Heart left ventricle (tissue), 16 donors: ENCODE data around the gene DAAM2. TPM values are rescaled to one million over a fixed set of nuclear protein-coding genes. Genes with fewer than 3 reads are reported as not detected.

Source experiments
- ATAC-seq, 4 donors: fragments of 200-7000 bp; cut with Tn5 transposase; one replicate each; pipeline ENCODE4 v1.9.1; 2020 to 2022; ENCODE audit warnings: moderate library complexity in 4 of 4, mild to moderate bottlenecking in 3 of 4, moderate number of reproducible peaks in 1 of 4
- DNase-seq, 5 donors: peaks; one replicate each; pipeline ENCODE4 v3.0.0-alpha.2; 2020
- H3K27ac ChIP-seq, 12 donors: fragments of 200-600 bp; sonication (generic) in 4 of 12; one replicate each; pipeline versions ENCODE4 v1.5.0 to v1.8.0; 2016 to 2022; ENCODE audit warnings: mild to moderate bottlenecking in 2 of 12
- H3K27me3 ChIP-seq, 9 donors: fragments of 200-600 bp; sonication (generic) in 2 of 9; one replicate each; pipeline versions ENCODE4 v1.5.1 to v1.8.0; 2016 to 2022; ENCODE audit warnings: mild to moderate bottlenecking in 3 of 9
- H3K36me3 ChIP-seq, 9 donors: fragments of 200-600 bp; sonication (generic) in 2 of 9; one replicate each; pipeline versions ENCODE4 v1.5.0 to v1.8.0; 2018 to 2022; ENCODE audit warnings: mild to moderate bottlenecking in 2 of 9
- H3K4me1 ChIP-seq, 12 donors: fragments of 200-600 bp; sonication (generic) in 4 of 12; one replicate each; pipeline versions ENCODE4 v1.5.0 to v1.8.0; 2016 to 2022; ENCODE audit warnings: mild to moderate bottlenecking in 3 of 12
- H3K4me3 ChIP-seq, 12 donors: fragments of 200-600 bp; sonication (generic) in 4 of 12; one replicate each; pipeline versions ENCODE4 v1.5.0 to v1.8.0; 2017 to 2022; ENCODE audit warnings: mild to moderate bottlenecking in 9 of 12, moderate library complexity in 4 of 12
- H3K9me3 ChIP-seq, 12 donors: fragments of 200-600 bp; sonication (generic) in 4 of 12; one replicate each; pipeline versions ENCODE4 v1.5.0 to v1.8.0; 2016 to 2022; ENCODE audit warnings: mild to moderate bottlenecking in 1 of 12
- CTCF ChIP-seq, 12 donors: fragments of 200-600 bp; sonication (generic) in 4 of 12; IDR thresholded peaks; one replicate each; pipeline versions ENCODE4 v1.5.0 to v1.8.0; 2018 to 2022; ENCODE audit warnings: antibody characterized with exemption in 12 of 12, mild to moderate bottlenecking in 5 of 12
- POLR2A ChIP-seq, 2 donors: fragments of 450-650 bp; IDR thresholded peaks; one replicate each; pipeline ENCODE4 v1.6.1; 2017; ENCODE audit warnings: antibody characterized with exemption in 2 of 2, mild to moderate bottlenecking in 2 of 2, moderate library complexity in 2 of 2
- WGBS, 4 donors: extraction: QIAGEN DNeasy Blood & Tissue Kit in 2 of 4; methylation state at CpG; one replicate each; pipeline versions ENCODE4 v1.1.5 to v1.1.7; 2013 to 2018; 5-methylcytosine and 5-hydroxymethylcytosine counted together
- intact Hi-C, 10 donors: fragments of 100-400 bp; cut with DNase I; formaldehyde crosslinking; loops; one replicate each; pipeline versions ENCODE4 v1.11.1 to v1.14.2; 2022
- polyA plus RNA-seq, 2 donors: library from polyadenylated mRNA; stranded (reverse); fragments of 200-250 nt; gene quantifications; one replicate each; pipeline ENCODE4 v1.2.3, GENCODE V29; 2013
- total RNA-seq, 9 donors: library from RNA; depleted of rRNA in 2 of 9; stranded (reverse); fragments of >200 nt in 2 of 9; fragmentation: NEBNext Ultra II Directional in 3 of 9; extraction: Animal tissue kit (Norgen Biotek cat#: 25700) in 3 of 9; gene quantifications; one replicate each; pipeline versions ENCODE4 v1.1.0 to v1.2.4, GENCODE V29; 2016 to 2023
- donor health status: ischemic (EF 13 %, LVEDD 7.1; RV severe dilation, severe dysfunction).
- donor health status: healthy with polysubstance abuse.
- donor health status: DM: no; HTN: yes; CAD: no.
- donor health status: DM: no; HTN: no; CAD: no.
- donor health status: ischemic (EF 25% LVEDD 6.9; RV normal size, moderate dysfunction).
- donor health status: ischemic (EF 25% LVEDD 5.7; RV mildly dilated, moderate dysfunction).
- donor health status: healthy.
- donor health status: DM: yes; HTN: yes; CAD: no.
- donor health status: ischemic (EF 35%, LVEDD 5.7; RV mildly dilated, moderate dysfunction).
- donor health status: nonischemic (EF 11% LVEDD 7.7; RV severe dilation, severe dysfunction).
- donor health status: DM: yes; HTN: yes; CAD: no.
- donor health status: PGD.
- donor health status: ischemic (EF 29% LVEDD 5.4; RV normal size, mild dysfunction).
- donor health status: nonischemic (EF 23%, LVEDD 6.1; RV moderate dilation, normal function).

Gene DAAM2
- total and polyA plus RNA-seq, 11 donors: 6.4 to 20.9 (median 13.6) TPM

GRCh38 chr6:39927159-39927558, 135.0 kb downstream of the DAAM2 start:
- intact Hi-C loops: no loop called here
- Histone ChIP-seq H3K27ac (peak overlapping the region in 4 of 12 donors; percentile 6 to 42 (median 22)), H3K27me3 (no peaks in the 10 kb centered on the region), H3K9me3 (no peaks in the 10 kb centered on the region), H3K4me1 (peaks cover 0 to 61% (median 39%) of the 10 kb centered on the region in 12 donors), H3K36me3 (peaks cover 0 to 47% (median 39%) of the 10 kb centered on the region in 9 donors), H3K4me3 (no peak overlapping the region)
- no peak for TF ChIP-seq CTCF (IDR thresholded peaks at IDR 0.05)
- TF ChIP-seq POLR2A (IDR thresholded peaks at IDR 0.05): no peak
- WGBS, 4 donors: 72 to 89% (median 79%) methylated on average over 11 of the region's 11 CpGs
- ATAC-seq (no peak), DNase-seq (no peak)

- ATAC-seq (no peak), DNase-seq (no peak)
- H3K27ac ChIP-seq: peak overlapping the region in 2 of 12 donors; percentile 15 to 46
- H3K27me3 ChIP-seq: no peaks in the 10 kb centered on the region
- WGBS, 4 donors: 55 to 66% (median 61%) methylated on average over 9 of the region's 9 CpGs
- peaks cover 0 to 28% (median 20%) of the 10 kb centered on the region in 9 donors for H3K36me3 ChIP-seq
- peak overlapping the region in 1 of 12 donors; percentile 6 for H3K4me3 ChIP-seq
- H3K4me1 ChIP-seq: peaks cover 0 to 69% (median 34%) of the 10 kb centered on the region in 12 donors
- intact Hi-C loops: no loop called here
- no peaks in the 10 kb centered on the region for H3K9me3 ChIP-seq
- no peak for TF ChIP-seq POLR2A (IDR thresholded peaks at IDR 0.05)
These were observed 137.0 kb downstream of the DAAM2 start for GRCh38 chr6:39929039-39929732.

GRCh38 chr6:39929733-39930461, 137.7 kb downstream of the DAAM2 start:
- Histone ChIP-seq H3K27me3 (no peaks in the 10 kb centered on the region), H3K36me3 (peaks cover 0 to 21% (median 13%) of the 10 kb centered on the region in 9 donors), H3K9me3 (no peaks in the 10 kb centered on the region), H3K27ac (peak overlapping the region in 9 of 12 donors; percentile 0 to 46 (median 22)), H3K4me3 (peak overlapping the region in 5 of 12 donors; percentile 3 to 91 (median 10)), H3K4me1 (peaks cover 0 to 69% (median 35%) of the 10 kb centered on the region in 12 donors)
- DNase-seq: no peak
- WGBS, 4 donors: 65 to 82% (median 72%) methylated on average over 11 of the region's 11 CpGs
- ATAC-seq: no peak
- no peak for TF ChIP-seq POLR2A (IDR thresholded peaks at IDR 0.05)
- no peak for TF ChIP-seq CTCF (IDR thresholded peaks at IDR 0.05)
- intact Hi-C loops: no loop called here

GRCh38 chr6:39930540-39930939, 138.4 kb downstream of the DAAM2 start:
- Histone ChIP-seq H3K4me3 (peak overlapping the region in 5 of 12 donors; percentile 5 to 98 (median 66)), H3K36me3 (peaks cover 0 to 15% (median 7%) of the 10 kb centered on the region in 9 donors), H3K9me3 (no peaks in the 10 kb centered on the region), H3K27ac (peak overlapping the region in 10 of 12 donors; percentile 0 to 83 (median 22)), H3K27me3 (peaks cover 0 to 3% (median 0%) of the 10 kb centered on the region in 9 donors), H3K4me1 (peaks cover 0 to 73% (median 39%) of the 10 kb centered on the region in 12 donors)
- intact Hi-C loops: no loop called here
- DNase-seq (no peak), ATAC-seq (no peak)
- TF ChIP-seq POLR2A (IDR thresholded peaks at IDR 0.05) (no peak), CTCF (IDR thresholded peaks at IDR 0.05) (no peak)
- 66 to 76% (median 71%) methylated on average over 4 of the region's 4 CpGs for WGBS, 4 donors
